HAP-1 (cell line): ENCODE results near the gene PTTG1IP.
A peak's percentile ranks its signal among the peaks of the same experiment; 100 is the strongest.

ENCODE experiments used
- DNase-seq, 2 experiments: peaks; one replicate each; pipeline ENCODE4 v3.0.0-alpha.2; 2016 to 2020; ENCODE audit warnings: low spot score in 2 of 2
- H3K27me3 ChIP-seq: fragments of 250-450 bp; sonication (Bioruptor Pico); 2 replicates; pipeline ENCODE4 v1.5.1; 2020; ENCODE audit warnings: low read depth, mild to moderate bottlenecking, moderate library complexity
- H3K36me3 ChIP-seq: fragments of 250-450 bp; sonication (Bioruptor Pico); replicated peaks from 2 replicates; pipeline ENCODE4 v1.5.1; 2020; ENCODE audit warnings: mild to moderate bottlenecking
- H3K4me1 ChIP-seq: fragments of 250-450 bp; sonication (Bioruptor Pico); 2 replicates; pipeline ENCODE4 v1.5.1; 2020; ENCODE audit warnings: mild to moderate bottlenecking
- H3K4me3 ChIP-seq: fragments of 250-450 bp; sonication (Bioruptor Pico); 2 replicates; pipeline ENCODE4 v1.5.1; 2020; ENCODE audit warnings: mild to moderate bottlenecking, moderate library complexity
- H3K9me3 ChIP-seq: fragments of 250-450 bp; sonication (Bioruptor Pico); 2 replicates; pipeline ENCODE4 v1.5.1; 2020; ENCODE audit warnings: mild to moderate bottlenecking, moderate library complexity
- in situ Hi-C: fragments of 300-500 bp; cut with MboI; formaldehyde crosslinking; loops from 3 replicates; pipeline ENCODE4 v1.14.3; 2020; ENCODE audit warnings: low sequenced_read_pairs, inconsistent platforms, mixed read lengths

PTTG1IP gene, protein sequence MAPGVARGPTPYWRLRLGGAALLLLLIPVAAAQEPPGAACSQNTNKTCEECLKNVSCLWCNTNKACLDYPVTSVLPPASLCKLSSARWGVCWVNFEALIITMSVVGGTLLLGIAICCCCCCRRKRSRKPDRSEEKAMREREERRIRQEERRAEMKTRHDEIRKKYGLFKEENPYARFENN

GRCh38 chr21:44873356-44874239 lies at the start of gene PTTG1IP:
Gene PTTG1IP (minus strand): TSS chr21:44873690. CDS start chr21:44873616, 74 bp downstream.
- DNase-seq = peak; percentile 94 to 99
- Histone ChIP-seq H3K36me3 (no peaks in the 10 kb centered on the region), H3K9me3 (peaks cover 9% of the 10 kb centered on the region; the same call in 1 of the 2 replicates), H3K4me3 (peak within 1 kb of the TSS; percentile 76), H3K27me3 (no peaks in the 10 kb centered on the region), H3K4me1 (peaks cover 14% of the 10 kb centered on the region)
- in situ Hi-C loops = no loop called here

DNA sequence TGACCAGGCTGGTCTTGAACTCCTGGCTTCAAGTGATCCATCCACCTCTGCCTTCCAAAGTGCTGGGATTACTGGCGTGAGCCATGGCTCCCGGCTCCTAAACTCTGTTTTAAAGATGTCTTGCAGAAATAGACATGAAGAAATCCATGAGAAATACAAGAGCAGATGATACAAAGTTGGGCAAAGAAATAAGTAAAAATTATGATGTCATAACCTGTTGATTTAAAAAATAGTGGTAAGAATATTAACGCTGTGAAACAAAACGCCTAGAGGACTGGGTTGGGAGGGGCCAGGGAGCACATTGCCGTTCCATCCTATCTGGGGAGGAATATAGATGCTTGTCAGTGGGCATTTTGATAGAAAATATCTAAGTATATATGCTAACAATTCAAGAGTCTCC lies 48.4 kb upstream of the PTTG1IP start:
- Histone ChIP-seq H3K9me3 (no peaks in the 10 kb centered on the region), H3K36me3 (no peaks in the 10 kb centered on the region), H3K4me3 (no peak overlapping the region), H3K4me1 (no peaks in the 10 kb centered on the region), H3K27me3 (peaks cover 64% of the 10 kb centered on the region)
- in situ Hi-C loops = no loop called here
- no peak for DNase-seq

DNA sequence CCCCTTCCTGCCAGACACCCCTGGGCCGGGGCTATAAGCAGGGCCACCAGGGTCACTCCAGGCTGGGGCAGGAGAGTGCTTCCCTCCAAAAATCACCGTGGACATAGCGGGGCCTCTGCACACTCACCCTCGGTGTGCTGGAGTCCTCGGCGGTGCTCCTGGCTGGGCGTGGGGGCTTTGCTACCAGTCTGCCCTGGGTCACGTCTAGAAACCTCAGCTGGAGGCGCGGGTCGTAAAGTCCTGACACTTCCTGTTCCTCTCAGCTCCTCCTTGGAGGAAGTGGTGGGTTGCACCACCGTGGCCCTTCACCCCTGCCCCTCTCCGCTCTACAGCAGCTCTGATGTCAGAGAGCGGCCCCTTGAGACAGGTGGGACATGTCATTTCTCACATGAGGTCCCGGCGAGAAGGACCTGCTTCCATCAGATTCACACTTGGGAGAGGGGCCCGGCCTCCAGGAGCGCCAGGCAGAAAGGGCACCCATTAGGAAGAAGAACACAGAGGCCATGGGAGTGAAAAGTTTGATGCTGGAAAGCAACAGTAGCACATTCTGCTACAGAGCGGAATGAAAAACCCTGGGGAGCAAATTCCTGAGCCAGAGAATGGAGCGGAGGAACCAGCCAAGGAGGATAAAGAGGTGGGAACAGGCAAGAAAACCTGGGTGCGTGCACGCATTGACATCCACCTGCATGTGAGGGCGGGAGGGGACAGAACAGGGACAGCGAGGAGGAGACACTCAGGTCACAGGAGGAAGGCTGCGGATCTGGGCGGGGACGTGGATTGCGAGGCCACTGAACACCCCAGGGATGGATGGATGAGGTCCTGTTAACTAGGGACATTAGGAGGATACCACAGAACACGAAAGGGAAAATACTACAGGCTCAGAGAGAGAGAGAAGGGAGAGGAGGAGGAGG lies 47.5 kb upstream of the PTTG1IP start, which contains the start of gene ITGB2:
TSS of gene ITGB2 (minus strand) at position 206 of the 911 bp plus-strand sequence. CDS start 10,117 bp downstream, outside the sequence.
- in situ Hi-C loops = no loop called here
- no peaks in the 10 kb centered on the region for H3K9me3 ChIP-seq
- H3K4me3 ChIP-seq = no peak within 1 kb of the TSS
- peaks cover 54% of the 10 kb centered on the region for H3K27me3 ChIP-seq
- DNase-seq = no peak
- H3K4me1 ChIP-seq = no peaks in the 10 kb centered on the region
- H3K36me3 ChIP-seq = no peaks in the 10 kb centered on the region

GRCh38 chr21:44919913-44920693 lies 46.6 kb upstream of the PTTG1IP start:
- Histone ChIP-seq H3K9me3 (no peaks in the 10 kb centered on the region), H3K27me3 (peaks cover 47% of the 10 kb centered on the region), H3K4me1 (no peaks in the 10 kb centered on the region), H3K4me3 (no peak overlapping the region), H3K36me3 (no peaks in the 10 kb centered on the region)
- DNase-seq = no peak
- in situ Hi-C loops = no loop called here

GRCh38 chr21:44919111-44919912 lies 45.8 kb upstream of the PTTG1IP start:
- no peaks in the 10 kb centered on the region for H3K36me3 ChIP-seq
- H3K27me3 ChIP-seq = peaks cover 39% of the 10 kb centered on the region
- H3K4me3 ChIP-seq = no peak overlapping the region
- DNase-seq = no peak
- H3K9me3 ChIP-seq = no peaks in the 10 kb centered on the region
- H3K4me1 ChIP-seq = no peaks in the 10 kb centered on the region
- in situ Hi-C loops = no loop called here

DNA sequence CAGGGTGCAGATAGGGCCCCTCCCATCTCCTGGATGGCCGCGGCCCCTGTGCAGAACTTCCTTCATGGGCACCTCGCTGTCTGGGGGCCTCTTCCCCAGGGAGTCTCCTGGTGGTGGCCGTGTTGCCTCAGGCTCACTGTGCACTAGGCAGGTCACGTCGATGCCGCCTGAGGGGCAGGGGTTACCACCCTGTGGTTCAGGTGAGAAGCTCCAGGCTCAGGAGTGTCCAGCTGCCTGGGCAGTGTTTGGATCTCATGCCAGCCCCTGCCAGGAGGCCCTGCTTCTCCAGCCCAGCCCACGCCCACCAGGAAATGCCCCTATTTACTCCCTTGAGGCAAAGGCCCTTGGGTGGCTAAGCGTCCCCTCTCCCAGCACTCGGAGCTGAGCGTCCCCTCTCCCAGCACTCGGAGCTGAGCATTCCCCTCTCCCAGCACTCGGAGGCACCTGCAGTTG lies 45.1 kb upstream of the PTTG1IP start:
- Histone ChIP-seq H3K4me3 (no peak overlapping the region), H3K4me1 (no peaks in the 10 kb centered on the region), H3K27me3 (peaks cover 32% of the 10 kb centered on the region), H3K9me3 (no peaks in the 10 kb centered on the region), H3K36me3 (no peaks in the 10 kb centered on the region)
- DNase-seq = no peak
- in situ Hi-C loops = no loop called here

- Histone ChIP-seq H3K9me3 (no peaks in the 10 kb centered on the region), H3K4me3 (no peak overlapping the region), H3K27me3 (peaks cover 27% of the 10 kb centered on the region), H3K36me3 (no peaks in the 10 kb centered on the region), H3K4me1 (no peaks in the 10 kb centered on the region)
- in situ Hi-C loops = no loop called here
- no peak for DNase-seq
Observed at GRCh38 chr21:44918107-44918470, 44.6 kb upstream of the PTTG1IP start.

GRCh38 chr21:44917446-44918106 lies 44.1 kb upstream of the PTTG1IP start:
- no peak overlapping the region for H3K4me3 ChIP-seq
- no peak for DNase-seq
- no peaks in the 10 kb centered on the region for H3K4me1 ChIP-seq
- no peaks in the 10 kb centered on the region for H3K36me3 ChIP-seq
- H3K9me3 ChIP-seq = no peaks in the 10 kb centered on the region
- H3K27me3 ChIP-seq = peaks cover 22% of the 10 kb centered on the region
- in situ Hi-C loops = no loop called here

- Histone ChIP-seq H3K9me3 (no peaks in the 10 kb centered on the region), H3K4me1 (no peaks in the 10 kb centered on the region), H3K27me3 (peaks cover 19% of the 10 kb centered on the region), H3K36me3 (no peaks in the 10 kb centered on the region), H3K4me3 (no peak overlapping the region)
- no peak for DNase-seq
- in situ Hi-C loops = no loop called here
Observed at GRCh38 chr21:44916965-44917364, 43.5 kb upstream of the PTTG1IP start.

DNA sequence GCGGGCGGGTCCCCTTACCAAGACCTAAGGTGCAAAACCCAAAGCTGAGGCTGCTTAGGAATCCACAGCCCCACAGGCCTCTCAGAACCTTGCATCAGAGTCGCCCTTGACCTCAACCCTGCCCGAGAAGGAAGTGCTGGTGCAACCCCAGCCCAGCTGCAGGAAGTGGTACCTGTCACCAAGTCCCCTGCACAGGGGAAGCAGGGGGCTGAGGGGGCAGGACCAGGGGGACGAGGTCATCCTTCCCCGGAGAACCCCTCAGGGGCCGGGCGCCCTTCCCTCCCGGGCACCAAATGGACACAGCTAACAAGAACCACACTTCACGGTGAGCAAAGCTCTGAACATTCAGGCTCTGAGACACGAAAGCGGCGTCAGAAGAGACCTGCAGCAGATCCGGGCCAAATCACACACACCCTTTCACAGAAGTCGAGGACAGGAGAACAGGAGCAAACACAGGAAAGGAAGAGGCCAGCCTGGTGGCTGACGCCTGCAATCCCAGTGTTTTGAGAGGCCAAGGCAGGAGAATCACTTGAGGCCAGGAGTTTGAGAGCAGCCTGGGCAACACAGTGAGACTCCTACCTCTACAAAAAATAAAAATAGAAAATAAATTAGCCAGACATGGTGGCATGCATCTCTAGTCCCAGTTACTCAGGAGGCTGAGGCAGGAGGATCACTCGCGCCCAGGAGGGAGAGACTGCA lies 40.8 kb upstream of the PTTG1IP start:
- in situ Hi-C loops = no loop called here
- no peak for DNase-seq
- no peaks in the 10 kb centered on the region for H3K9me3 ChIP-seq
- no peaks in the 10 kb centered on the region for H3K27me3 ChIP-seq
- no peak overlapping the region for H3K4me3 ChIP-seq
- H3K4me1 ChIP-seq = no peaks in the 10 kb centered on the region
- no peaks in the 10 kb centered on the region for H3K36me3 ChIP-seq

- DNase-seq = no peak
- H3K27me3 ChIP-seq = no peaks in the 10 kb centered on the region; the same call in none of the 2 replicates
- H3K4me3 ChIP-seq = no peak overlapping the region
- no peaks in the 10 kb centered on the region for H3K36me3 ChIP-seq
- H3K4me1 ChIP-seq = no peaks in the 10 kb centered on the region
- H3K9me3 ChIP-seq = no peaks in the 10 kb centered on the region
- in situ Hi-C loops = no loop called here
Observed at GRCh38 chr21:44913425-44914175, 40.1 kb upstream of the PTTG1IP start.
